Measurements from ENCODE around the gene LRPPRC.
"Not testable (repeated sequence)": the region's sequence is repeated elsewhere in the genome, so short reads cannot be mapped to it uniquely, and the experiment has no call there.

The LRPPRC gene

DNA sequence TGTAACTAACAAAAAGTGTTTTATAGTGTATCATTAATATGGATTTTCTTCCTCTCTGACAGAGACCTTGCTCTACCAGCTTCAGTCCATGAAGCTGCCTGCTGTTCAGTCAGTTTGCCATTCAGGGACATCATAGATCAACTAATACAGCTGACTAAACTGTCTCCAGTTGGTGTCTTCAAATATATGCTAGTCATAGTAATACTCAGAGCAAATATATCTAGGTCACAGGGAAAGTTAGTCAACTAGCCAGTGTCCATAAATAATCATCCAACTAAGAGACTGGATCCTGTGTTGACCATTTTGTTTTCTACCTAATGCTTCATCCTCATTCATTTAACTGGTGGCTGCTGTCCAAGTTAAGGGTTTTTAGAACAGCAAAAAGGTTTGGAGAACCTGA, 38.2 kb upstream of the LRPPRC start:
- Mint-ChIP-seq H3K27ac (no peak overlapping the region), H3K27me3 (ENCODE audit: low read depth, poor library complexity) (peaks cover 18% of the 10 kb centered on the region), H3K4me1 (no peaks in the 10 kb centered on the region), H3K9me3 (no peaks in the 10 kb centered on the region), H3K36me3 (ENCODE audit: low read depth) (no peaks in the 10 kb centered on the region), H3K4me3 (no peak overlapping the region)
- no peak for DNase-seq
- TF ChIP-seq CTCF (IDR thresholded peaks at IDR 0.05) = no peak

- H3K9me3 Mint-ChIP-seq; H3K4me3 Mint-ChIP-seq; H3K36me3 Mint-ChIP-seq (ENCODE audit: low read depth); H3K27ac Mint-ChIP-seq; H3K4me1 Mint-ChIP-seq; DNase-seq: not testable (repeated sequence)
- H3K27me3 Mint-ChIP-seq (ENCODE audit: low read depth, poor library complexity) = peaks cover 31% of the 10 kb centered on the region
Measured at GRCh38 chr2:44027076-44027475, 31.3 kb upstream of the LRPPRC start.

- no peak for TF ChIP-seq CTCF (IDR thresholded peaks at IDR 0.05)
- peaks cover 7% of the 10 kb centered on the region for H3K27me3 Mint-ChIP-seq (ENCODE audit: low read depth, poor library complexity)
- no peaks in the 10 kb centered on the region for H3K9me3 Mint-ChIP-seq
- H3K4me1 Mint-ChIP-seq = no peaks in the 10 kb centered on the region
- H3K36me3 Mint-ChIP-seq (ENCODE audit: low read depth) = no peaks in the 10 kb centered on the region
- H3K27ac Mint-ChIP-seq = no peak overlapping the region
- DNase-seq = peak; percentile 87
- no peak overlapping the region for H3K4me3 Mint-ChIP-seq
Measured at GRCh38 chr2:44016282-44016681, 20.5 kb upstream of the LRPPRC start.

DNA sequence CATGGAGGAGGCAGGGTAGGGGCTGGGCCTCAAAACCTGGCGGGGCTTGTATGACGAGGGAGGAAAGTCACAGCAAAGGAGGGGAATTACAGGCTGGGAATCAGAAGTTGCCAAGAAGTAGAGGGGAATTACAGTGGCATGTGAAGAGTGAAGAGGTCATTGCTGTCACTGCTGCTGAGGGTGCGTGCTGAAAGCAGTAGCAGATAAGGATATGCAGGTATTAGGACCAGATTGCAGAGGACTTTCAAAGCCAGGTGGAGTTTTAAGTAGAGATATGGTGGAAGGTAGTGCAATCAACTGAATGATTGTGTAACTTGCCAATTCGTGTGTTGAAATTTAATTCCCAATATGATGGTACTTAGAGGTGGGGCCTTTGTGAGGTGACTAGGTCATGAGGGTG, 19.4 kb upstream of the LRPPRC start:
- Mint-ChIP-seq H3K4me3 (no peak overlapping the region), H3K36me3 (ENCODE audit: low read depth) (no peaks in the 10 kb centered on the region), H3K4me1 (no peaks in the 10 kb centered on the region), H3K9me3 (no peaks in the 10 kb centered on the region), H3K27me3 (ENCODE audit: low read depth, poor library complexity) (peaks cover 13% of the 10 kb centered on the region), H3K27ac (no peak overlapping the region)
- no peak for TF ChIP-seq CTCF (IDR thresholded peaks at IDR 0.05)
- DNase-seq = no peak

GRCh38 chr2:44013205-44013604, 17.4 kb upstream of the LRPPRC start:
- not testable (repeated sequence) for H3K4me3 Mint-ChIP-seq; H3K27ac Mint-ChIP-seq; H3K36me3 Mint-ChIP-seq (ENCODE audit: low read depth); H3K9me3 Mint-ChIP-seq; H3K27me3 Mint-ChIP-seq (ENCODE audit: low read depth, poor library complexity); H3K4me1 Mint-ChIP-seq; DNase-seq

DNA sequence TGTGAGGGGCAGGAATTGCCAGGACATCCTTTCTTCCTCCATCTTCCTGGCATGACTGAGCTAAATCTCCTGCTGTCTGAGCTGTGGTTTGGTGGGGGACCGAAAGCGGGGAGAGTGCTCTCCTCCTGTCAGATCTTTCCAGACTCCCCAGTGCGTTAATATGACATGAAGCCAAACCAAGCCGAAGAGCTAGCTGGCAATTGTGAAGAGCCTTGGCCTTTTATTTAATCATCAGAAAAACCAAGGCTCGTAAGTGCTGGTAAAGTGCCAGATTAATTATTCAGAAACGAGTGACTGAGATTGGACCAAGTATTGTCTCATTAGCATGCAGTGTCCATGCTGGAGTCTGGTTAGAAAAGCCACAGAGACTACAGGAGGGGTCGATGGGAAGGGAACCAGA, 14.5 kb upstream of the LRPPRC start:
- no peak for DNase-seq
- Mint-ChIP-seq H3K27ac (no peak overlapping the region), H3K27me3 (ENCODE audit: low read depth, poor library complexity) (peaks cover 9% of the 10 kb centered on the region), H3K4me3 (no peak overlapping the region), H3K36me3 (ENCODE audit: low read depth) (no peaks in the 10 kb centered on the region), H3K4me1 (no peaks in the 10 kb centered on the region), H3K9me3 (no peaks in the 10 kb centered on the region)
- no peak for TF ChIP-seq CTCF (IDR thresholded peaks at IDR 0.05)

DNA sequence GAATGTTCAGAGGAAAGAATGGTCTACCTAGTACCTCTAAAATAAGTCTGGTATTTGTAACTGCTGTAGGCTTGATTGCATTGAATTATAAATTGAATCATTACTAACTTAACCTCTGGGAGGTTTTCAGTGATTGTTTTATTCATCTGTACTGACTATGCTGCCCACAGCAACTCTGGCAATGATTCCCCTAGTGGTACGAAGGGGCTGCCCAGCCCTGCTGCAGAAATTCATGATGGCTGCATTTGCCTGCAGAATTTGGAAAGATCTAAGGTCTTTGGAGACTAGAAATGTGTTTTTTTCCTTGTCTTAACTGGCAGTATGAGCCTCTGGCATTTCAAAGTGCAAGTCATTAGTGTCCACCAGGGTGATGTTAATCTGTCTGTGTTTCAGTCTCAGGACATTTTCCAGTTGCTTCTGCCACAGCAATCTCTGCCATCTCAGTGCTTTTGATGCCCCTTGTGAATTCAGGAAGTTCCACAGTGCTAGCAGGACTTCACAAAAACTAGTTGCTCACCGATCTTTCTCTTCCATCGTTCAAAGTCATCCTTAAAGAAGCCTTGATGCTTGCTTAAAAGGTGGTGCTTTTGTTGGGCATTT, 13.4 kb upstream of the LRPPRC start:
- Mint-ChIP-seq H3K36me3 (ENCODE audit: low read depth) (no peaks in the 10 kb centered on the region), H3K4me3 (no peak overlapping the region), H3K9me3 (no peaks in the 10 kb centered on the region), H3K27me3 (ENCODE audit: low read depth, poor library complexity) (peaks cover 15% of the 10 kb centered on the region), H3K4me1 (no peaks in the 10 kb centered on the region), H3K27ac (no peak overlapping the region)
- no peak for DNase-seq
- no peak for TF ChIP-seq CTCF (IDR thresholded peaks at IDR 0.05)
